GM12878 (cell line): ENCODE measurements around the gene CBARP. TPM values are rescaled to one million over a fixed set of nuclear protein-coding genes. Genes with fewer than 3 reads are reported as not detected.

Experiments used
- BRCA1 ChIP-seq: IDR thresholded peaks from 2 replicates; pipeline ENCODE4 v1.6.1; 2011; ENCODE audit warnings: low read depth, low read length, improper control_type of control experiment
- E4F1 ChIP-seq: fragments of 450-650 bp; IDR thresholded peaks from 2 replicates; pipeline ENCODE4 v1.6.1; 2018; ENCODE audit warnings: borderline replicate concordance, mild to moderate bottlenecking; ENCODE audit not compliant: partially characterized antibody
- HCFC1 ChIP-seq: fragments of 150-350 bp; IDR thresholded peaks from 2 replicates; pipeline ENCODE4 v1.6.1; 2014; ENCODE audit warnings: low read length
- IRF5 ChIP-seq: fragments of 450-650 bp; IDR thresholded peaks from 2 replicates; pipeline ENCODE4 v1.6.1; 2017; ENCODE audit warnings: borderline replicate concordance
- MXI1 ChIP-seq: fragments of 150-350 bp; IDR thresholded peaks from 2 replicates; pipeline ENCODE4 v1.6.1; 2011; ENCODE audit warnings: low read depth, mild to moderate bottlenecking, inconsistent platforms, low read length, improper control_type of control experiment
- SIX5 ChIP-seq: IDR thresholded peaks from 2 replicates; pipeline ENCODE4 v1.6.1; 2011; ENCODE audit warnings: mild to moderate bottlenecking, low read depth, low read length, moderate library complexity; ENCODE audit not compliant: severe bottlenecking
- SMAD5 ChIP-seq: IDR thresholded peaks from 2 replicates; pipeline ENCODE4 v1.6.1; 2016; ENCODE audit warnings: antibody characterized with exemption, low read depth
- SMARCA5 ChIP-seq: fragments of 450-650 bp; IDR thresholded peaks from 2 replicates; pipeline ENCODE4 v1.6.1; 2017; ENCODE audit warnings: mild to moderate bottlenecking
- SPI1 ChIP-seq: IDR thresholded peaks from 2 replicates; pipeline ENCODE4 v1.6.1; 2011; ENCODE audit warnings: low read depth, mild to moderate bottlenecking, low read length, moderate library complexity, borderline replicate concordance; ENCODE audit not compliant: insufficient read depth
- SREBF1 ChIP-seq: IDR thresholded peaks from 2 replicates; pipeline ENCODE4 v1.6.1; 2012; ENCODE audit warnings: mild to moderate bottlenecking, low read length
- TCF3 ChIP-seq: IDR thresholded peaks from 2 replicates; pipeline ENCODE4 v1.6.1; 2012; ENCODE audit warnings: low read depth, mild to moderate bottlenecking, low read length, borderline replicate concordance; ENCODE audit not compliant: insufficient read depth
- ZSCAN29 ChIP-seq: fragments of 450-650 bp; IDR thresholded peaks from 2 replicates; pipeline ENCODE4 v1.6.1; 2017; ENCODE audit warnings: mild to moderate bottlenecking, moderate library complexity
- ZZZ3 ChIP-seq: IDR thresholded peaks from 2 replicates; pipeline ENCODE4 v1.6.1; 2011; ENCODE audit warnings: low read depth; ENCODE audit not compliant: control insufficient read depth, insufficient read length
- polyA plus RNA-seq, 11 experiments: library from polyadenylated mRNA; depleted of rRNA in 4 of 11; unstranded in 6 of 11; stranded (reverse) in 5 of 11; fragments of >200 nt; fragmentation: Nextera tagmentation in 4 of 11; fragmentation: Illumina TruSeq in 1 of 11; extraction: Ambion mirVana in 4 of 11; extraction: Trizol in 1 of 11; gene quantifications; 1 replicate in 1 of 11; 2 replicates in 10 of 11; pipeline versions ENCODE4 v1.2.1 to v1.2.3, GENCODE V29; 2011 to 2016; ENCODE audit warnings: inconsistent platforms in 2 of 11, missing spikeins in 2 of 11, low read depth in 1 of 11
- total RNA-seq, 4 experiments: library from RNA; depleted of rRNA in 3 of 4; stranded (reverse); fragments of >200 nt in 3 of 4; fragmentation: Illumina TruSeq in 1 of 4; extraction: Trizol in 1 of 4; gene quantifications; 2 replicates each; pipeline versions ENCODE4 v1.2.1 to v1.2.3, GENCODE V29; 2013 to 2021
- TF ChIP-seq, protein P1 (sequence below): fragments of 450-650 bp; IDR thresholded peaks from 2 replicates; pipeline ENCODE4 v1.6.1; 2016; ENCODE audit warnings: mild to moderate bottlenecking
- TF ChIP-seq, protein P2 (sequence below): fragments of 450-650 bp; IDR thresholded peaks from 2 replicates; pipeline ENCODE4 v1.6.1; 2017; ENCODE audit warnings: mild to moderate bottlenecking, moderate library complexity
- TF ChIP-seq, protein P3 (sequence below): IDR thresholded peaks from 2 replicates; pipeline ENCODE4 v1.6.1; 2012; ENCODE audit warnings: low read length, inconsistent platforms

CBARP gene
- total and polyA plus RNA-seq, 10 of the 15 experiments (the other 5 are each of a cell fraction or from before 2014, with no cell fraction given): 0.04 to 0.59 (median 0.18) TPM; not detected in 3

DNA sequence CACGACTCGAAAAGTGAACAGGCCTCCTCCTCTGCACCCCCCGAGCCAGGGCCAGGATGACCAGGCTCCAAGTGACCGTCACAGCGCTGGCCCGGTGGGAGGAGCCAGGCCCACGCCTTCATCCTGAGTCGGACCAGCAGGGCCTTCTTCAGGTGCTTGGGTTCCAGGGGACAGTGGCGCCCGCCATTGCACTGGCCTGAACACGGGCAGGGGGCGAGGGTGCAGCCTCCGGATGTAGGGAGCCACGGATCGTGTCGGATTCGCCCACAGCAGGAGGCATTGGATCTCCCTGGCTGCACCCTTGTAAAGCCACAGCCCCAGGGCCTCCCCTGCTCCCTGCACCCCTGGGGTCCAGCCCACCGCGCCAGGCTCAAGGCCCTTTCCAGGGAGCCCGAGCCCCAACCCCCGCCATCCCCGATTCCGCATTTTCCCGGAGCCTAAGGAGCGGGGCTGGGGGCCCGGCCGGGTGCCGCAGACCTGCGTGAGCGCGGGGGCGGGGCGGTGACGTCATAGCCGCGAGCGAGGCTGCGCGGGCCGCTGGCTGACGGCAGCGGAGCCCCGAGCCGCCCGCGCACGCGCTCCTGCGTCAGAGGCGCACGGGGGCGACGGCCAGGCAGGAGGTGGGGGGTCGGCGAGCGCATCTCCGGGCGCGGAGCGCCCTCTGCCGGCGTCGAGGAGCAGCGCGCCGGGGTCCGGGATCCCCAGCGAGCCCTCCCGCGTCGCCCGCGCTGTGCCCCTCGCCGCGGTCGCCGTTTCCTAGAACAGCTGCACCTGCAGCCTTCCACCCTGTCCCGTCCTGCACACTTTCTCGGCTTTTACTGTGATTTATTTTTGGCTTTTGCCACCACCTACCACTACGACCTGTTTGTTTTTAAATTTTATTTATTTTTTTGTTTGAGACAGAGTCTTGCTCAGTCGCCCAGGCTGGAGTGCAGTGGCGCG, 2.3 kb upstream of the CBARP start (continued):
- no peak for TF ChIP-seq TCF3
- TF ChIP-seq MXI1: no peak; the same call in 1 of the 2 replicates
- TF ChIP-seq, protein P1, sequence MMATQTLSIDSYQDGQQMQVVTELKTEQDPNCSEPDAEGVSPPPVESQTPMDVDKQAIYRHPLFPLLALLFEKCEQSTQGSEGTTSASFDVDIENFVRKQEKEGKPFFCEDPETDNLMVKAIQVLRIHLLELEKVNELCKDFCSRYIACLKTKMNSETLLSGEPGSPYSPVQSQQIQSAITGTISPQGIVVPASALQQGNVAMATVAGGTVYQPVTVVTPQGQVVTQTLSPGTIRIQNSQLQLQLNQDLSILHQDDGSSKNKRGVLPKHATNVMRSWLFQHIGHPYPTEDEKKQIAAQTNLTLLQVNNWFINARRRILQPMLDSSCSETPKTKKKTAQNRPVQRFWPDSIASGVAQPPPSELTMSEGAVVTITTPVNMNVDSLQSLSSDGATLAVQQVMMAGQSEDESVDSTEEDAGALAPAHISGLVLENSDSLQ: no peak
- peak; percentile 42 for TF ChIP-seq HCFC1
- TF ChIP-seq, protein P2, sequence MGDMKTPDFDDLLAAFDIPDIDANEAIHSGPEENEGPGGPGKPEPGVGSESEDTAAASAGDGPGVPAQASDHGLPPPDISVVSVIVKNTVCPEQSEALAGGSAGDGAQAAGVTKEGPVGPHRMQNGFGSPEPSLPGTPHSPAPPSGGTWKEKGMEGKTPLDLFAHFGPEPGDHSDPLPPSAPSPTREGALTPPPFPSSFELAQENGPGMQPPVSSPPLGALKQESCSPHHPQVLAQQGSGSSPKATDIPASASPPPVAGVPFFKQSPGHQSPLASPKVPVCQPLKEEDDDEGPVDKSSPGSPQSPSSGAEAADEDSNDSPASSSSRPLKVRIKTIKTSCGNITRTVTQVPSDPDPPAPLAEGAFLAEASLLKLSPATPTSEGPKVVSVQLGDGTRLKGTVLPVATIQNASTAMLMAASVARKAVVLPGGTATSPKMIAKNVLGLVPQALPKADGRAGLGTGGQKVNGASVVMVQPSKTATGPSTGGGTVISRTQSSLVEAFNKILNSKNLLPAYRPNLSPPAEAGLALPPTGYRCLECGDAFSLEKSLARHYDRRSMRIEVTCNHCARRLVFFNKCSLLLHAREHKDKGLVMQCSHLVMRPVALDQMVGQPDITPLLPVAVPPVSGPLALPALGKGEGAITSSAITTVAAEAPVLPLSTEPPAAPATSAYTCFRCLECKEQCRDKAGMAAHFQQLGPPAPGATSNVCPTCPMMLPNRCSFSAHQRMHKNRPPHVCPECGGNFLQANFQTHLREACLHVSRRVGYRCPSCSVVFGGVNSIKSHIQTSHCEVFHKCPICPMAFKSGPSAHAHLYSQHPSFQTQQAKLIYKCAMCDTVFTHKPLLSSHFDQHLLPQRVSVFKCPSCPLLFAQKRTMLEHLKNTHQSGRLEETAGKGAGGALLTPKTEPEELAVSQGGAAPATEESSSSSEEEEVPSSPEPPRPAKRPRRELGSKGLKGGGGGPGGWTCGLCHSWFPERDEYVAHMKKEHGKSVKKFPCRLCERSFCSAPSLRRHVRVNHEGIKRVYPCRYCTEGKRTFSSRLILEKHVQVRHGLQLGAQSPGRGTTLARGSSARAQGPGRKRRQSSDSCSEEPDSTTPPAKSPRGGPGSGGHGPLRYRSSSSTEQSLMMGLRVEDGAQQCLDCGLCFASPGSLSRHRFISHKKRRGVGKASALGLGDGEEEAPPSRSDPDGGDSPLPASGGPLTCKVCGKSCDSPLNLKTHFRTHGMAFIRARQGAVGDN: peak; percentile 67
- peak; percentile 25 for TF ChIP-seq SIX5
- TF ChIP-seq ZZZ3: no peak
- no peak for TF ChIP-seq SPI1
- no peak for TF ChIP-seq SMAD5
- no peak for TF ChIP-seq BRCA1
- no peak for TF ChIP-seq E4F1
- peak; percentile 86; the same call in 1 of the 2 replicates for TF ChIP-seq SMARCA5
- no peak for TF ChIP-seq SREBF1
- TF ChIP-seq ZSCAN29: peak; percentile 45; the same call in 1 of the 2 replicates
- TF ChIP-seq, protein P3, sequence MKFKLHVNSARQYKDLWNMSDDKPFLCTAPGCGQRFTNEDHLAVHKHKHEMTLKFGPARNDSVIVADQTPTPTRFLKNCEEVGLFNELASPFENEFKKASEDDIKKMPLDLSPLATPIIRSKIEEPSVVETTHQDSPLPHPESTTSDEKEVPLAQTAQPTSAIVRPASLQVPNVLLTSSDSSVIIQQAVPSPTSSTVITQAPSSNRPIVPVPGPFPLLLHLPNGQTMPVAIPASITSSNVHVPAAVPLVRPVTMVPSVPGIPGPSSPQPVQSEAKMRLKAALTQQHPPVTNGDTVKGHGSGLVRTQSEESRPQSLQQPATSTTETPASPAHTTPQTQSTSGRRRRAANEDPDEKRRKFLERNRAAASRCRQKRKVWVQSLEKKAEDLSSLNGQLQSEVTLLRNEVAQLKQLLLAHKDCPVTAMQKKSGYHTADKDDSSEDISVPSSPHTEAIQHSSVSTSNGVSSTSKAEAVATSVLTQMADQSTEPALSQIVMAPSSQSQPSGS: no peak
- no peak for TF ChIP-seq IRF5
